SW 1271 (cell line): ENCODE results near the gene SIVA1.

ENCODE experiments used
- DNase-seq, 2 experiments: peaks; one replicate each; lab custom pipeline; 2025; lab: John Stamatoyannopoulos, UW

SIVA1 gene

GRCh38 chr14:104771918-104772706 is 19.2 kb downstream of the SIVA1 start:
- no peak for DNase-seq

GRCh38 chr14:104772707-104773504 is 20.0 kb downstream of the SIVA1 start:
- DNase-seq: no peak

- no peak for DNase-seq
Measured at GRCh38 chr14:104773505-104774452, 20.8 kb downstream of the SIVA1 start.

- DNase-seq: no peak
Measured at GRCh38 chr14:104774453-104775072, 21.6 kb downstream of the SIVA1 start.

GRCh38 chr14:104775073-104775489 is 22.1 kb downstream of the SIVA1 start:
- DNase-seq: no peak

- no peak for DNase-seq
Measured at GRCh38 chr14:104776481-104776880, 23.5 kb downstream of the SIVA1 start.

- no peak for DNase-seq
Measured at GRCh38 chr14:104776961-104777807, 24.2 kb downstream of the SIVA1 start.

GRCh38 chr14:104777808-104778249 is 24.9 kb downstream of the SIVA1 start:
- no peak for DNase-seq

GRCh38 chr14:104778694-104779331 is 25.9 kb downstream of the SIVA1 start:
- no peak for DNase-seq

GRCh38 chr14:104779776-104780512 is 27.0 kb downstream of the SIVA1 start:
- no peak for DNase-seq

GRCh38 chr14:104780513-104781030 is 27.6 kb downstream of the SIVA1 start:
- DNase-seq: no peak

- no peak for DNase-seq
Measured at GRCh38 chr14:104781271-104782077, 28.5 kb downstream of the SIVA1 start.

GRCh38 chr14:104782086-104782807 is 29.3 kb downstream of the SIVA1 start:
- no peak for DNase-seq

- DNase-seq: no peak
Measured at GRCh38 chr14:104782808-104783139, 29.8 kb downstream of the SIVA1 start.

GRCh38 chr14:104783484-104784217 is 30.7 kb downstream of the SIVA1 start:
- DNase-seq: no peak

GRCh38 chr14:104784218-104784568 is 31.2 kb downstream of the SIVA1 start:
- DNase-seq: no peak
